Lower lobe of right lung (tissue), 2 donors: ENCODE measurements around the gene B3GALT6. TPM values are rescaled to one million over a fixed set of nuclear protein-coding genes. Genes with fewer than 3 reads are reported as not detected.

Experiments used
- ATAC-seq, 2 donors: fragments of 200-7000 bp; cut with Tn5 transposase; one replicate each; pipeline ENCODE4 v1.9.1; 2020 to 2022; ENCODE audit warnings: mild to moderate bottlenecking in 2 of 2, moderate library complexity in 2 of 2
- DNase-seq: peaks from one replicate; pipeline ENCODE4 v3.0.0-alpha.2; 2020
- H3K27ac ChIP-seq: fragments of 200-600 bp; one replicate; pipeline ENCODE4 v1.8.0; 2022
- H3K27me3 ChIP-seq: fragments of 200-600 bp; one replicate; pipeline ENCODE4 v1.8.0; 2022; ENCODE audit warnings: low read depth
- H3K36me3 ChIP-seq: fragments of 200-600 bp; one replicate; pipeline ENCODE4 v1.8.0; 2022; ENCODE audit warnings: mild to moderate bottlenecking
- H3K4me1 ChIP-seq: fragments of 200-600 bp; one replicate; pipeline ENCODE4 v1.8.0; 2022
- H3K4me3 ChIP-seq: fragments of 200-600 bp; one replicate; pipeline ENCODE4 v1.8.0; 2022; ENCODE audit warnings: mild to moderate bottlenecking
- H3K9me3 ChIP-seq: fragments of 200-600 bp; one replicate; pipeline ENCODE4 v1.8.0; 2022
- intact Hi-C: fragments of 100-400 bp; cut with DNase I; formaldehyde crosslinking; loops from one replicate; pipeline ENCODE4 v1.11.0; 2022
- long read RNA-seq: library from polyadenylated mRNA; unstranded; transcript quantifications from one replicate; pipeline ENCODE4 v2.0.0, GENCODE V29; 2021
- total RNA-seq: library from RNA; stranded (reverse); fragmentation: NEBNext Ultra II Directional; extraction: Animal tissue kit (Norgen Biotek cat#: 25700); gene quantifications from one replicate; pipeline ENCODE4 v1.2.1, GENCODE V29; 2021
- TF ChIP-seq, protein P1 (sequence below): fragments of 200-600 bp; IDR thresholded peaks from one replicate; pipeline ENCODE4 v1.8.0; 2022; ENCODE audit warnings: antibody characterized with exemption, mild to moderate bottlenecking
- donor health status: DM: no; HTN: yes; CAD: no; lungs with severe emphysema.

Gene B3GALT6
- 13.7 TPM for total RNA-seq
- long read RNA-seq, transcript B3GALT6-202 (1 exons, 2,816 nt) = minor isoform, 52 of 115 reads
- long read RNA-seq, transcript B3GALT6-201 (1 exons, 2,783 nt) = major isoform, 63 of 115 reads
- long read RNA-seq, partial matches to known transcripts = 0 of 115 reads
- long read RNA-seq, other reads (novel, unspliced or antisense) = 0 of 115 reads

DNA sequence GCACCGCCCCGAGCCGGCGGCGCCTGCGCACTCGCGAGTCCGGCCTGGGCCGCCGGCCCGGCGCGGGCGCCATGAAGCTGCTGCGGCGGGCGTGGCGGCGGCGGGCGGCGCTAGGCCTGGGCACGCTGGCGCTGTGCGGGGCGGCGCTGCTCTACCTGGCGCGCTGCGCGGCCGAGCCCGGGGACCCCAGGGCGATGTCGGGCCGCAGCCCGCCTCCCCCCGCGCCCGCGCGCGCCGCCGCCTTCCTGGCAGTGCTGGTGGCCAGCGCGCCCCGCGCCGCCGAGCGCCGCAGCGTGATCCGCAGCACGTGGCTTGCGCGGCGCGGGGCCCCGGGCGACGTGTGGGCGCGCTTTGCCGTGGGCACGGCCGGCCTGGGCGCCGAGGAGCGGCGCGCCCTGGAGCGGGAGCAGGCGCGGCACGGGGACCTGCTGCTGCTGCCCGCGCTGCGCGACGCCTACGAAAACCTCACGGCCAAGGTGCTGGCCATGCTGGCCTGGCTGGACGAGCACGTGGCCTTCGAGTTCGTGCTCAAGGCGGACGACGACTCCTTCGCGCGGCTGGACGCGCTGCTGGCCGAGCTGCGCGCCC is at the start of gene B3GALT6:
Gene B3GALT6 (plus strand): TSS at position 30 of the 588 bp plus-strand sequence. CDS start 42 bp downstream, at position 72.
- intact Hi-C loops = no loop called here
- TF ChIP-seq, protein P1, sequence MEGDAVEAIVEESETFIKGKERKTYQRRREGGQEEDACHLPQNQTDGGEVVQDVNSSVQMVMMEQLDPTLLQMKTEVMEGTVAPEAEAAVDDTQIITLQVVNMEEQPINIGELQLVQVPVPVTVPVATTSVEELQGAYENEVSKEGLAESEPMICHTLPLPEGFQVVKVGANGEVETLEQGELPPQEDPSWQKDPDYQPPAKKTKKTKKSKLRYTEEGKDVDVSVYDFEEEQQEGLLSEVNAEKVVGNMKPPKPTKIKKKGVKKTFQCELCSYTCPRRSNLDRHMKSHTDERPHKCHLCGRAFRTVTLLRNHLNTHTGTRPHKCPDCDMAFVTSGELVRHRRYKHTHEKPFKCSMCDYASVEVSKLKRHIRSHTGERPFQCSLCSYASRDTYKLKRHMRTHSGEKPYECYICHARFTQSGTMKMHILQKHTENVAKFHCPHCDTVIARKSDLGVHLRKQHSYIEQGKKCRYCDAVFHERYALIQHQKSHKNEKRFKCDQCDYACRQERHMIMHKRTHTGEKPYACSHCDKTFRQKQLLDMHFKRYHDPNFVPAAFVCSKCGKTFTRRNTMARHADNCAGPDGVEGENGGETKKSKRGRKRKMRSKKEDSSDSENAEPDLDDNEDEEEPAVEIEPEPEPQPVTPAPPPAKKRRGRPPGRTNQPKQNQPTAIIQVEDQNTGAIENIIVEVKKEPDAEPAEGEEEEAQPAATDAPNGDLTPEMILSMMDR = no peak
- Histone ChIP-seq H3K36me3 (peaks cover 19% of the 10 kb centered on the region), H3K27ac (peak within 1 kb of the TSS; percentile 92), H3K4me1 (peaks cover 33% of the 10 kb centered on the region), H3K27me3 (peaks cover 6% of the 10 kb centered on the region), H3K4me3 (peak within 1 kb of the TSS; percentile 99), H3K9me3 (no peaks in the 10 kb centered on the region)
- DNase-seq = peak; percentile 60
- ATAC-seq = no peak

DNA sequence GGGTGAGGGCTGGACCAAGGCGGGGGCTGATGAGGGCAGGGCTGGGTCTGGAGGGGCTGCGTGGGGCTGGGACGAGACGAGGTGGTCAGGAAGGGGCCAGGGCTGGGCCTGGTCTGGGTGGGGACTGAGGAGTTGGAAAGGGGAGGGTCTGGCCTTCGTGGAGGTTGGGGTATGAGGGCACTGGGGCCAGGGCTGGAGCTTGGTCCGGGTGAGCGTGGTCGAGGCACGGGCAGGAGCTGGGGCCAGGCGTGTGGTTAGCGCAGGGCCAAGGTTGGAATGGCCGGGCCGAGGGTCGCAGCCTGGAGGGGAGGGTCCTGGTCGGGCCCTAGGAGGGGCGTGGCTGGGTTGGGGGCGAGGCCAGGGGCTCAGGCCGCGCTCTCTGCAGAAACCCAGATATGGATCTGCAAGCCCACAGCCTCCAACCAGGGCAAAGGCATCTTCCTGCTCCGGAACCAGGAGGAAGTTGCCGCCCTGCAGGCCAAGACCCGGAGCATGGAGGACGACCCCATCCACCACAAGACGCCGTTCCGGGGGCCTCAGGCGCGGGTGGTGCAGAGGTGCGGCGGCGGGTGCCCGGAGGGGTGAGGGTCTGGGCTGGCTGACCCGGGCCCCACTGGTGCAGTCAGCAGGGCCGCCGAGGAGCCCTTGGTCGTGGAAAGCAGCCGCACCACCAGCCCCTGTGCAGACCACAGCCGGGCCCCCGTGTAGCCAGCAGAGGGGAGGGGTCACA is 49.4 kb upstream of the B3GALT6 start:
- TF ChIP-seq, protein P1 = no peak
- Histone ChIP-seq H3K4me3 (peak overlapping the region; percentile 29), H3K27me3 (peaks cover 20% of the 10 kb centered on the region), H3K9me3 (no peaks in the 10 kb centered on the region), H3K4me1 (no peaks in the 10 kb centered on the region), H3K36me3 (no peaks in the 10 kb centered on the region), H3K27ac (peak overlapping the region; percentile 31)
- intact Hi-C loops = no loop called here
- DNase-seq (peak; percentile 43), ATAC-seq (peak in 1 of 2 donors; percentile 6)

DNA sequence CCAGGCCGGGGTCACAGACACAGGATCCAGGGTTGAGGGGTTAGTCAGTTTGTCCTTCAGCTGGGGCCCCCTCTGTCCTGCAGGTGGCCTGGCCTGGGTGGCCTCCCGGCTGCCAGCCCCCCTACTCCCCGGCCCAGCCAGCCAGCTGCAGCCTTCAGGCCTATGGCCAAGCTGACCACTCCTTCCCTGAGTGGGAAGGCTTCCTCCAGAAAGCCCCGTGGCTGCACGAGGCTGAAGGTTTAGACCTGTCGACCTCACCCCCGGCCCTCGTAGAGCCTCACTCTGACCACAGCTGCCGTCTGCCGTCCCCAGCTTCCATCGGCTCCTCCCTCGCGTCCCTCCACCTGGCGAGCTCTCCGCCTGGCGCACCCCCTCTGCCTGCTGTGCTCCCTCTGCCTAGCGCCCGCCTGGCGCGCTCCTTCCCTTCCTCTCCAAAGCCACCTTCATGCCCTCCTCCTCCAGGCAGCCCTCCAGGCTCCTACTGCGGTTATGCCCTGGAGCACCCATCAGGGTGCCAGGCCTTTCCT is 48.8 kb upstream of the B3GALT6 start:
- intact Hi-C loops = no loop called here
- DNase-seq (peak; percentile 42), ATAC-seq (no peak)
- Histone ChIP-seq H3K27ac (peak overlapping the region; percentile 31), H3K9me3 (no peaks in the 10 kb centered on the region), H3K4me1 (no peaks in the 10 kb centered on the region), H3K4me3 (peak overlapping the region; percentile 29), H3K27me3 (peaks cover 16% of the 10 kb centered on the region), H3K36me3 (no peaks in the 10 kb centered on the region)
- TF ChIP-seq, protein P1 = no peak

DNA sequence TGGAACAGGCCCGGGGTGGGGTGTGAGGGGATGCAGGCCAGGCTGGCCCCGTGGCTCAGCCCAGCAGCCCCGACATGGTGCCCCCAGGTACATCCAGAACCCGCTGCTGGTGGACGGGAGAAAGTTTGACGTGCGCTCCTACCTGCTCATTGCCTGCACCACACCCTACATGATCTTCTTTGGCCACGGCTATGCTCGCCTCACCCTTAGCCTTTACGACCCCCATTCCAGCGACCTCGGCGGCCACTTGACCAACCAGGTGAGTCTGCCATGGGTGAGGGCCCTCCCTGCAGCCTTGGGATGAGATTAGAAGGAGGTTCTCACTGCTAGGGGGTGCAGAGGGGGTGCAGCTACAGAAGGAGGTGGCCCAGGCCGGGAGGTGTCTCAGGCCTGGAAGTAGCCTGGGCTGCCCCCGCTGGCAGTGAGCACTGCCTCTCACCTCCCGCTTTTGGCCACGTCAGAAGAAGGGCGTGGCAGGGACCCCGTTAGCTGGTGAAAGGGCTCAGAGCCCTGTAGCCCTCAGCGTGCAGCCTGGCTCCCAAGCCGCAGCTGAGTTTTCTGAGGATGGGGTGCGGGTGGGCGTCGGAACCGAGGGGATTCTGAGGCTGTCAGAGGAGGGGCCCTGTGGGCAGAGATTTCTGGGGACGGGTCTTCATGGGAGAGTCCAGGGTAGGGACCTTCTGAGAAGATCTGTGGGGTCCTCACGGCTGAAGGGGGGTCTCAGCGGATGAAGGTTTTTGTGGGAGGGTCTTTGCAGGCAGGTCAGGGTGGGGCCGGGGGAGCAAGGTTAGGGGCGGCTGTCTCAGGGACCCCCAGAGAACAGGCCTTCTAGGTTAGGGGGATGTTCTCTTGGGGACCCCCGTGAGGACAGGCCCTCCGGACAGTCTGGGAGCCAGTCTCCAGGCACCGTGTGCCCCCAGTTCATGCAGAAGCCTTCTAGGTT is 47.9 kb upstream of the B3GALT6 start:
- H3K4me3 ChIP-seq = no peak overlapping the region

More for the DNA sequence above, 47.9 kb upstream of the B3GALT6 start:
- peaks cover 8% of the 10 kb centered on the region for H3K27me3 ChIP-seq
- ATAC-seq (peak in 1 of 2 donors; percentile 8), DNase-seq (peak; percentile 36)
- H3K36me3 ChIP-seq = no peaks in the 10 kb centered on the region
- H3K9me3 ChIP-seq = no peaks in the 10 kb centered on the region
- TF ChIP-seq, protein P1 = no peak
- H3K4me1 ChIP-seq = no peaks in the 10 kb centered on the region
- no peak overlapping the region for H3K27ac ChIP-seq
- intact Hi-C loops = no loop called here
